ENCODE data around the gene WT1. TPM values are rescaled to one million over a fixed set of nuclear protein-coding genes. Genes with fewer than 3 reads are reported as not detected.
"Not testable (repeated sequence)": the region's sequence is repeated elsewhere in the genome, so short reads cannot be mapped to it uniquely, and the experiment has no call there.

The WT1 gene
- total RNA-seq (2021; fragmentation: NEBNext Ultra II Directional; extraction: Animal tissue kit (Norgen Biotek cat#: 25700)): not detected
- long read RNA-seq: 0 reads

GRCh38 chr11:32435511-32435941 lies at the start of gene WT1:
TSS of gene WT1 (minus strand) at chr11:32435539.
- Mint-ChIP-seq H3K4me3 (no peak within 1 kb of the TSS), H3K9me3 (no peaks in the 10 kb centered on the region), H3K27me3 (ENCODE audit: insufficient read depth) (peaks cover 81% of the 10 kb centered on the region), H3K4me1 (ENCODE audit: low read depth) (peaks cover 11% of the 10 kb centered on the region; the same call in 1 of the 2 replicates), H3K36me3 (ENCODE audit: low read depth) (no peaks in the 10 kb centered on the region), H3K27ac (no peak within 1 kb of the TSS)
- DNase-seq: no peak
- no peak for TF ChIP-seq CTCF (IDR thresholded peaks at IDR 0.05)

GRCh38 chr11:32479291-32479690 lies 44.0 kb upstream of the WT1 start:
- Mint-ChIP-seq H3K36me3 (ENCODE audit: low read depth) (no peaks in the 10 kb centered on the region), H3K9me3 (no peaks in the 10 kb centered on the region), H3K4me1 (ENCODE audit: low read depth) (no peaks in the 10 kb centered on the region), H3K27ac (no peak overlapping the region), H3K4me3 (no peak overlapping the region), H3K27me3 (ENCODE audit: insufficient read depth) (peaks cover 16% of the 10 kb centered on the region)
- TF ChIP-seq CTCF (IDR thresholded peaks at IDR 0.05): no peak
- no peak for DNase-seq

GRCh38 chr11:32478277-32478731 lies 43.0 kb upstream of the WT1 start:
- Mint-ChIP-seq H3K9me3 (no peaks in the 10 kb centered on the region), H3K4me3 (no peak overlapping the region), H3K27me3 (ENCODE audit: insufficient read depth) (peaks cover 11% of the 10 kb centered on the region), H3K27ac (no peak overlapping the region), H3K36me3 (ENCODE audit: low read depth) (no peaks in the 10 kb centered on the region), H3K4me1 (ENCODE audit: low read depth) (no peaks in the 10 kb centered on the region)
- no peak for TF ChIP-seq CTCF (IDR thresholded peaks at IDR 0.05)
- DNase-seq: no peak

GRCh38 chr11:32473282-32473909 lies 38.1 kb upstream of the WT1 start:
- Mint-ChIP-seq H3K27me3 (ENCODE audit: insufficient read depth) (peaks cover 8% of the 10 kb centered on the region), H3K27ac (no peak overlapping the region), H3K4me3 (no peak overlapping the region), H3K36me3 (ENCODE audit: low read depth) (no peaks in the 10 kb centered on the region), H3K9me3 (no peaks in the 10 kb centered on the region), H3K4me1 (ENCODE audit: low read depth) (no peaks in the 10 kb centered on the region)
- no peak for DNase-seq
- no peak for TF ChIP-seq CTCF (IDR thresholded peaks at IDR 0.05)

- no peak for TF ChIP-seq CTCF (IDR thresholded peaks at IDR 0.05)
- no peak overlapping the region for H3K27ac Mint-ChIP-seq
Observed at GRCh38 chr11:32472226-32472625, 36.9 kb upstream of the WT1 start.

GRCh38 chr11:32471544-32471943 lies 36.2 kb upstream of the WT1 start:
- H3K36me3 Mint-ChIP-seq (ENCODE audit: low read depth); H3K4me1 Mint-ChIP-seq (ENCODE audit: low read depth); H3K4me3 Mint-ChIP-seq; DNase-seq; H3K9me3 Mint-ChIP-seq; H3K27ac Mint-ChIP-seq; H3K27me3 Mint-ChIP-seq (ENCODE audit: insufficient read depth): not testable (repeated sequence)

More at GRCh38 chr11:32472226-32472625, 36.9 kb upstream of the WT1 start:
- Mint-ChIP-seq H3K4me1 (ENCODE audit: low read depth) (no peaks in the 10 kb centered on the region), H3K27me3 (ENCODE audit: insufficient read depth) (peaks cover 5% of the 10 kb centered on the region), H3K36me3 (ENCODE audit: low read depth) (no peaks in the 10 kb centered on the region), H3K9me3 (no peaks in the 10 kb centered on the region), H3K4me3 (peak overlapping the region; percentile 23; the same call in 1 of the 2 replicates)
- no peak for DNase-seq
